HG03064 (cell line): ENCODE measurements around the gene PGA5.

Experiments
- ATAC-seq: cut with Tn5 transposase; IDR thresholded peaks from one replicate; pipeline ENCODE4 v1.9.1; 2021; ENCODE audit warnings: low read depth; ENCODE audit not compliant: unreplicated experiment

PGA5 gene

DNA sequence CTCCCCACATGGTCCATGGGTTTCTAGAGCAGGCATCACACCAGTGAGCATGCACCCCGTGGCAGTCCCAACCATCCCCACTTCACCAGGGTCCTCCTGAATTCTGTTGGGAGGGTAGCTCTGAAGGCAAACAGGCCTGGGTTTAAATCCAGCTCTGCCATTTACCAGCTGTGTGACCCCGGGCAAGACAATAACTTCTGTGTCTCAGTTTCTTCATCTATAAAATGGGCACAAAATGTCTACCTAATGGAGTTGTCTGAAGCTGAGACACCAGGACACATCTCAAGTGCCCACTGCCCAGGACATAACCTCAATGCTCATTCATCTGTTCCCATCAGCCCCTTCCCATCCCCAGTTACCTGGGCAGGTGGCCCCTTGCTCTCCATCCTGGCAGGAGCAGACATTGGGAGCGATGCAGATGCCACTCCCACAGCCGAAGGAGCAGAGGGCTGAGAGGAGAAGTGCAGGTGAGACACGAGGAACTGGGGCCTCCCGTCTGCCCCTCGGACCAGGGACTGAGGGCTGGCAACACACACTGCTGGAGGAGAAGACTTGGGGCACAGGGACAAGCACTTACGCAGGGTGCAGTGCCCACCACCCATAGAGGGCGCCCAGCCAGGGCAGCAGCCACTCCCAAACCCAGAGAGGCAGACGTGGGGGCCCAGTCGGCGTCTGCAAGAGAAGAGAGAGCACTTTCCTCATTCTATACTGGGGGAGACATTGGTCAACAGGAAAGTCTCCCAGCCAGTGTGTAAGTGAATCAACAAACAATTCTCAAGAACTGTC, 50.1 kb downstream of the PGA5 start:
- ATAC-seq = no peak

DNA sequence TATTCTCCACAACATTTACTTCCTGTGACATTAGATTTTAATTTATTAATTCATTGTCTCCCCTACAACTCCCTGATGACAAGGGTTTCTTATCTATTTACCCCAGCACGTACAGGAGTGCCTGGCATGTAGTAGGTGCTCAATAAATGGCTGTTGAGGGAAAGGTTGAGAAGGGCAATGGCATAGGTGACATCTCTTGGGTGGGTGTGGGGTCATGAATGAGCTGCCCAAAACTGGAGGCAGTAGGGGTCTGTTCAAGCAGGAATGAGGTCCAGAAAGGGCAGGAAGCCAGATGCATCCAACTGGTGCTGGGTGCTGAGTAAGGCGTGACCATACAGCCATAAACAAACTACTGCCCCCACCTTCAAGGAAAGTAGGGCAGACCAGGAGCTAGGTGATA, 51.4 kb downstream of the PGA5 start:
- no peak for ATAC-seq

DNA sequence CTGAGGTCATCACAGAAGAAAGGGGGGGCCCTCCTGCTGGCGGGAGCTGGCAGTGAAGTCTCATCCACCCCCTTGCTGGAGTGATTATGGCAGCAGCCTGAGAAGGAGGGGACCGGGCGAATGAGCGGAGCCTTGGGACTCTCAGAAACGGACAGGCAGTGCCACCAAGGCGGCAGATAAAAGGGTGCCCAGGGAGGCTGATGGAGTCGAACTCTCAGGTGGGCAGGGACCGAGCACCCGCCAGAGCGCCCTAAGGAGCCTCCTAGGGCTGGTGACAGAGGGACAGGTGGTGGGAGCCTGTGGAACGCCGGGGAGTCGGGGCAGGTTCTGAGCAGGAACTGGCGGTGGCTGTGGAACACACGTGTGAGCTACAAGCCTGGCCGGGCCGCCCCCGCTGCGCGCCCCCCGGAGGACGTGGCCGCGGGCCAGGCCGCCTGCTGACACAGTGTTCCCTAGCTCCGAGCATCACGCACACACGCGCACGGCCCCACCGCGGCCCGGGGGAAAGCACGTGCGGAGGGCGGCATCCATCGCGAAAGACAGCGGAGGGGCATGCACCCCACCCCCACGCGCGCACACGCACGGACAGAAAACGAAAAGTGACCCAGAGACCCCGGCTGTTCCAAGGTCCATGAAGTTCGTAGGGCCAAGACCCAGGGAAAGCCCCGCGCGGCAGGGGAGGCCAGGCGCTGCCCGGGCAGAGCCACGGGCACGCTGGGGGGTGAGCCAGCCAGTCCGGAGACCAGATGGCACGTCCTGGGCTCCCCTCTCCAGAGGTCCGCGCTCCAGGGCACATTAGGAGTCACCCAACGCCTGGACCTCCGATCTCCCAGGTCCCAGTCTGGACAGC, 53.1 kb downstream of the PGA5 start:
- ATAC-seq = peak; percentile 36

DNA sequence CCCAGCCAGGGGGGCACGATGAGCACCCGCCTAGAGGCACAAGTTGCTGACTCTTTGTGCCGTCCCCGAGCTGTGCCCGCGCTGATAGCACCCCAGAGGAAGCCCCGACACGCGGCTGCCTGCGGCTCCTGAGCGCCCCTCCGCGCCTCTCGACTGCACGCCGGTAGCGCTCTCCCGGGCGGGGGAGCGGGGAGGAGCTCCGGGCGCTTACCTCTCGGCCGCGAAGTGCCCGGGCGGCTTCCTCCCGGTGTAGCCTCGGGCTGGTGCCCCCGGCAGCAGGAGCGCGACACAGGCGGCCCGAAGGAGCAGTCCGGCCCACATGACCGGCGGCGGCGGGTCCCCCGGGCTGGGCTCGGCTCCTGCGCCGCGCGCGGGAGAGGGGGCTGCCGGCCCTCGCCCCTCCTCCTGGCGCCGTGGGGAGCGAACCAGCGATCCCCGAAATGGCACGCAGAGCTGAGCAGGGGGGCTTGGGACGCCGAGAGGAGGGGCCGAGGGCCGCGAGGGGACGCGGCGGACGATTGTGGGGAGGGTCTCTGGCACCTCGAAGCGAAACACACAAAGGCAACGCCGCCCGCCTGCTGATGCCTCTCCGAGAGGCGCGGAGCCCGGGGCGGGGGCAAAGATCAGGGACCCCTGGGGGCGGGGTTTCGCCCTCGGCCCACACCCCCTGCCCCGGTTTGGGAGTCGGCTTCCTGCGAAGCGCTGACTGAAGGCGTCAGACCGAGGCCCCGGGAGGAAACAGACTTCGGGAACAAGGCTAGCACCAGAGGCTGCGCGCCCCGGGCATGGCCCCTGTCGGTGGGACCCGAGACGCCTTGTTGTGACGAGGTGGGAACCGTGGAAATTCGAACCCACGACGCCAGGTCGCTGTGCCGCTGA, 54.0 kb downstream of the PGA5 start, which contains the start of gene VWCE:
Gene VWCE (minus strand): TSS at position 600 of the 879 bp plus-strand sequence. CDS start 279 bp downstream, at position 321.
- ATAC-seq = peak; percentile 67

DNA sequence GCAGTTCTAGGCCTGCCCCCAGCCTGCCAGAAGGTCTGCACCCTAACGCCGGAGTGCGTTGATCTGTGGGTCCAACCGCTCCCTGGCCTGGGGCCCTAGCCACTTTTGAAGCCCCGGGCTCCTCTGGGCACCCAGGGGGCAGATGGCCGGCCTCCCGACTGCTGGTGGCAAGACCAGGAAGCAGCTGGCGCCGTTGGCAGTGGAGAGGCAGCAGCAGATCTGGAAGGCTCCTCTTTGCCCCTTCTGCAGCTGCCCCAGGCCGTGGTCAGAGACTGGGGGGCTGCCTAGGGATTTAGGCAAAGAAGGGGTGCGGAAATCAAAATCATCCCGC, 54.6 kb downstream of the PGA5 start:
- no peak for ATAC-seq

DNA sequence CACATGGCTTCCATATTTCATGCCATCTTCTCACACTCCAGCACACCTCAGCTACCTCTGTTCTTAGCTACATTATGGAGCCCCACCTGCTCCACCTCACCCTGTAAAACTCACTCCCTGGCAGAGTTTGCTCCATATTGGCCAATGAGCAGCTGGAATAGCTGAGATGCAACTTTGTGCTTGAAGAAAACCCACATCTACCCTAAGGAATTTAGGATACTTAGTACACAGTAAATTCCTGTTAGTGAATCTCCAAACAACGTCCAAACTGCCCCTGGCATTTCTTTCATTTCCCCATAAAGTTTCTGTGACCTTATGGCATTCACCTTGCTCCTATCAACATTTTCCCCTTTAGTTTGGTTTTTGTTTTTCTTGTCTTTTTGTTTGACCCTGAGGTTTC, 56.4 kb downstream of the PGA5 start:
- ATAC-seq = no peak

DNA sequence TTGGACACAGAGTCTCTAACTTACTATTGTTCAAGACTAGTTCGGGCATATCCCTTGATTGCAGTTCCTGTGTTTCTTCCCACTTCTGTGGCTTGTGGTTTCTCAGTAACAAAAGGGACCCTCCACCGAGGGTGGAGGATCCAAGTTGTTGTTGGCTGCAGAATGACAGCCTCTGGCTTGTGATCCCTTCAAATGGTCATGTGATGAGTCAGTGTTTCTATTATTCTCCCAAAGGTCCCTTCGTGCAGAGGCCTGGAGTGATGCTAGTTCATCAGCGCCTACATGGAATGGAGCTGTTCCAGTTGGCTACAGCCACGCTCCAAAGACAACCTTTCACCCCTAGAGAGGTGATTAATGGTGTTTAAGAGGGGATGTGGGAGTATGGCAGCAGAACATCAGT, 56.8 kb downstream of the PGA5 start:
- ATAC-seq = no peak

DNA sequence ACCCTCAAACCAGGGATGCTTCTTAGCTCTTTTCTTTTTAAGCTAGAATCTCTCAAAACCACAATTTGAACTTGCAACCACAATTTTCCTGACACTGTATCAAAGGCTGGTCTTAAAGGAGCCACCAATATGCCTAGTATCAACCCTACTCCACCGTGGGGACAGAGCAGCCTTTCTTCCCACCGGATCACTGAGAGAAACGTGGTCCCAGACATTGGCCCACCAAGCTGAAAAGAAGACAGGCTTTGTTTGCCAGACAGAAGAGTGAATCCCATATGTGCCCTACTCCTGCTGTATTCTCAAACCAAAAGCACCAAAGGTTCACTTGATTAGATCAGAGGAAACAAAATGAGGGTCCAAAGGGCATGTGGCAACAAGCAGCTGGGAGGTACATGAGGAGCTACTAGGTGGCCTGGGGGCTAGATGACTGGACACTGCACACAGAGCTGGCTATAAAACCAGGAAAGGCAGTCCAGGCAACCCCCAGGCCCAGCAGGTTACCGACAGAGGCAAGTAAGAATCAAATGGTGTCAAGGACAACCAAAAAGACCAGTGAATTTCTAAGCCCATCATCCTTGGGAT, 57.8 kb downstream of the PGA5 start:
- no peak for ATAC-seq
